GM19351 (cell line): ENCODE data around the gene ISCA1.

Experiments
- ATAC-seq: cut with Tn5 transposase; IDR thresholded peaks from one replicate; pipeline ENCODE4 v1.9.1; 2021; ENCODE audit warnings: mild to moderate bottlenecking, moderate library complexity; ENCODE audit not compliant: unreplicated experiment

The ISCA1 gene

GRCh38 chr9:86238861-86239770 is 43.2 kb downstream of the ISCA1 start:
- no peak for ATAC-seq

GRCh38 chr9:86230858-86231257 is 51.5 kb downstream of the ISCA1 start:
- no peak for ATAC-seq

- no peak for ATAC-seq
Measured at GRCh38 chr9:86222667-86223066, 59.7 kb downstream of the ISCA1 start.

DNA sequence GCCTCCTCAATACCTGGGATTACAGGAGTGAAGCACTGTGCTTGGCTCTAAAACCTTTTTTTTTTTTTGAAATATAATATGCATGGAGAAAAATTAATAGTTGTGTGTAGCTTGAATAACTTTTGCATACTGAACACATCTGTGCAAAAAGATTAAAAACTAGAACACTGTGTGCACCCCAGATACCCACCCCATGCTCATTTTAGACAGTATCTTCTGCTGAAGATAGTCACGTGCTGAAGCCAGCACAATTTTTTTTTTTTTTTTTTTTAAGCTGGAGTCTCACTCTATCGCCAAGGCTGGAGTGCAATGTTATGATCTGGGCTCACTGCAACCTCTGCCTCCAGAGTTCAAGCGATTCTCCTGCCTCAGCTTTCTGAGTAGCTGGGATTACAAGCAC is 62.7 kb downstream of the ISCA1 start:
- ATAC-seq, result no peak

DNA sequence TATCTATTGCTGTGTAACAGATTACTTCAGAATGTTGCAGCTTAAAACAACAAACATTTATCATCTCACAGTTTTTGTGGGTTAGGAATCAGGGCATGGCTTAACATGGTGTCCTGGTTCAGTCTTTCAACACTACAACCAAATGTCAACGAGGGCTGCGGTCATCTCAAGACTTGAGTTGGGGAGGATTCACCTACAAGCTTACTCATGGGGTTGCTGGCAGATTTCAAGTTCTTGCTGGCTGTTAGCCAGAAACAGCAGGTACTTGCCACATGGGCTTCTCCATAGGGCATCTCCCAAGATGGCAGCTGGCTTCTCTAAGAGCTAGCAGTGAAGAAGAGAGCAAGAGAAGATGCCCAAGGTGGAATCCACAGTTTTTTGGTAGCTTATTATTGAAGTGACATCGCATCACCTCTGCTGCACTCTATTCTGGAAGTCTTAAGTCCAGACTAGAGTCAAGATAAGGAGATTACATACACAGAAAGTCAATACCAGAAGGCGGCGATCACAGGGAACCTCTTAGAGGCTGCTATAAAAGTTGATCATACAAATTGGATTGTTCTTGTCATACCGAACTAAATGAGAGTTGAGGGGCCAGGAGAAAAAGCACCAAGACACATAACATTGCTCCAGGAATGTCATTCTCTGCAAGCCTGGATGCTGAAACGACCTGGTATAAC is 65.1 kb downstream of the ISCA1 start:
- no peak for ATAC-seq
